Karpas-422 (cell line): ENCODE measurements around the gene PCDH9. TPM values are rescaled to one million over a fixed set of nuclear protein-coding genes. Genes with fewer than 3 reads are reported as not detected.

ENCODE experiments used
- DNase-seq: peaks from one replicate; pipeline ENCODE4 v3.0.0-alpha.2; 2015
- H2AFZ ChIP-seq: fragments of 200-600 bp; sonication (generic); 2 replicates; pipeline ENCODE4 v1.6.1; 2014; ENCODE audit warnings: antibody characterized with exemption, low read length, mixed read lengths
- H3K27ac ChIP-seq: fragments of 200-600 bp; sonication (generic); 2 replicates; pipeline ENCODE4 v1.5.1; 2014; ENCODE audit warnings: mild to moderate bottlenecking, low read length, moderate library complexity
- H3K27me3 ChIP-seq: fragments of 200-600 bp; sonication (generic); 2 replicates; pipeline ENCODE4 v1.6.1; 2014; ENCODE audit warnings: low read length, mixed read lengths
- H3K36me3 ChIP-seq: fragments of 200-600 bp; sonication (generic); 2 replicates; pipeline ENCODE4 v1.6.1; 2014; ENCODE audit warnings: low read length, mixed read lengths; ENCODE audit not compliant: insufficient read depth
- H3K4me1 ChIP-seq: fragments of 200-600 bp; sonication (generic); 2 replicates; pipeline ENCODE4 v1.6.1; 2014; ENCODE audit warnings: mild to moderate bottlenecking, low read length, mixed read lengths
- H3K4me2 ChIP-seq: fragments of 200-600 bp; sonication (generic); 2 replicates; pipeline ENCODE4 v1.6.1; 2014; ENCODE audit warnings: low read length, low read depth, mild to moderate bottlenecking; ENCODE audit not compliant: poor library complexity, severe bottlenecking
- H3K4me3 ChIP-seq: fragments of 200-600 bp; sonication (generic); 2 replicates; pipeline ENCODE4 v1.5.1; 2014; ENCODE audit warnings: mild to moderate bottlenecking, antibody characterized with exemption, low read length, mixed read lengths
- H3K79me2 ChIP-seq: fragments of 200-600 bp; sonication (generic); 2 replicates; pipeline ENCODE4 v1.6.1; 2014; ENCODE audit warnings: mild to moderate bottlenecking, low read length, mixed read lengths
- H3K9ac ChIP-seq: fragments of 200-600 bp; sonication (generic); 2 replicates; pipeline ENCODE4 v1.6.0; 2014; ENCODE audit warnings: low read length
- H3K9me2 ChIP-seq: fragments of 200-600 bp; sonication (generic), shearing (Covaris generic); replicated peaks from 2 replicates; pipeline ENCODE4 v1.6.0; 2014; ENCODE audit warnings: mild to moderate bottlenecking, low read length, moderate library complexity; ENCODE audit not compliant: insufficient read depth
- H3K9me3 ChIP-seq: fragments of 300-700, 200-600 bp; sonication (generic); 2 replicates; pipeline ENCODE4 v1.6.1; 2014; ENCODE audit warnings: low read length, mixed read lengths
- H4K20me1 ChIP-seq: fragments of 200-600 bp; sonication (generic); 2 replicates; pipeline ENCODE4 v1.6.1; 2014; ENCODE audit warnings: mild to moderate bottlenecking, antibody characterized with exemption, low read length, low read depth; ENCODE audit not compliant: insufficient read depth
- total RNA-seq: library from RNA; depleted of rRNA; stranded (reverse); fragments of >200 nt; shearing (Covaris generic); gene quantifications from 2 replicates; pipeline ENCODE4 v1.2.3, GENCODE V29; 2014; ENCODE audit warnings: low replicate concordance

The PCDH9 gene
- total RNA-seq, 1 experiment from 2014 or later, result 5.8 TPM

GRCh38 chr13:66803013-66803807 lies 426.9 kb downstream of the PCDH9 start:
- no peaks in the 10 kb centered on the region for H3K79me2 ChIP-seq
- no peaks in the 10 kb centered on the region for H3K27me3 ChIP-seq
- no peak overlapping the region for H3K9ac ChIP-seq
- H3K9me2 ChIP-seq, result no peaks in the 10 kb centered on the region
- H3K4me1 ChIP-seq, result no peaks in the 10 kb centered on the region
- DNase-seq, result no peak
- no peak overlapping the region for H3K27ac ChIP-seq
- no peak overlapping the region for H3K4me3 ChIP-seq
- H3K4me2 ChIP-seq, result no peak overlapping the region
- H3K9me3 ChIP-seq, result peaks cover 3% of the 10 kb centered on the region; the same call in 1 of the 2 replicates
- H2AFZ ChIP-seq, result peak overlapping the region; percentile 87; the same call in 1 of the 2 replicates
- H4K20me1 ChIP-seq, result no peaks in the 10 kb centered on the region
- no peaks in the 10 kb centered on the region for H3K36me3 ChIP-seq

- Histone ChIP-seq H3K79me2 (no peaks in the 10 kb centered on the region), H3K4me3 (no peak overlapping the region), H2AFZ (no peak overlapping the region), H3K9ac (no peak overlapping the region), H3K9me3 (no peaks in the 10 kb centered on the region), H4K20me1 (no peaks in the 10 kb centered on the region), H3K9me2 (no peaks in the 10 kb centered on the region), H3K36me3 (no peaks in the 10 kb centered on the region), H3K27me3 (no peaks in the 10 kb centered on the region), H3K4me2 (no peak overlapping the region), H3K4me1 (peaks cover 9% of the 10 kb centered on the region), H3K27ac (no peak overlapping the region)
- no peak for DNase-seq
Measured at GRCh38 chr13:66795636-66796035, 434.5 kb downstream of the PCDH9 start.

- no peaks in the 10 kb centered on the region for H3K9me2 ChIP-seq
- H3K27me3 ChIP-seq, result no peaks in the 10 kb centered on the region
- no peaks in the 10 kb centered on the region for H4K20me1 ChIP-seq
- peak overlapping the region; percentile 10 for H3K4me2 ChIP-seq
- H3K79me2 ChIP-seq, result no peaks in the 10 kb centered on the region
- no peak overlapping the region for H3K27ac ChIP-seq
- H3K36me3 ChIP-seq, result no peaks in the 10 kb centered on the region
- H3K4me1 ChIP-seq, result peaks cover 9% of the 10 kb centered on the region
- no peak for DNase-seq
- H2AFZ ChIP-seq, result peak overlapping the region; percentile 23; the same call in 1 of the 2 replicates
- H3K9ac ChIP-seq, result no peak overlapping the region
- H3K4me3 ChIP-seq, result no peak overlapping the region
- H3K9me3 ChIP-seq, result no peaks in the 10 kb centered on the region
Measured at GRCh38 chr13:66794340-66795031, 435.6 kb downstream of the PCDH9 start.

- no peak overlapping the region for H3K9ac ChIP-seq
- no peaks in the 10 kb centered on the region for H3K9me3 ChIP-seq
- H3K36me3 ChIP-seq, result no peaks in the 10 kb centered on the region
- H3K4me2 ChIP-seq, result no peak overlapping the region
- no peaks in the 10 kb centered on the region for H3K27me3 ChIP-seq
- no peaks in the 10 kb centered on the region for H3K9me2 ChIP-seq
- H2AFZ ChIP-seq, result no peak overlapping the region
- no peak overlapping the region for H3K27ac ChIP-seq
- H3K79me2 ChIP-seq, result no peaks in the 10 kb centered on the region
- H3K4me3 ChIP-seq, result no peak overlapping the region
- no peaks in the 10 kb centered on the region for H4K20me1 ChIP-seq
- DNase-seq, result no peak
- H3K4me1 ChIP-seq, result peaks cover 9% of the 10 kb centered on the region
Measured at GRCh38 chr13:66790861-66791260, 439.3 kb downstream of the PCDH9 start.

- H3K4me1 ChIP-seq, result no peaks in the 10 kb centered on the region
- no peaks in the 10 kb centered on the region for H3K9me3 ChIP-seq
- no peak overlapping the region for H2AFZ ChIP-seq
- H3K9ac ChIP-seq, result no peak overlapping the region
- no peaks in the 10 kb centered on the region for H4K20me1 ChIP-seq
- no peak for DNase-seq
- H3K9me2 ChIP-seq, result no peaks in the 10 kb centered on the region
- H3K4me2 ChIP-seq, result no peak overlapping the region
- no peaks in the 10 kb centered on the region for H3K36me3 ChIP-seq
- no peak overlapping the region for H3K4me3 ChIP-seq
- no peaks in the 10 kb centered on the region for H3K27me3 ChIP-seq
- H3K79me2 ChIP-seq, result no peaks in the 10 kb centered on the region
- H3K27ac ChIP-seq, result no peak overlapping the region
Measured at GRCh38 chr13:66781241-66781640, 448.9 kb downstream of the PCDH9 start.

- Histone ChIP-seq H4K20me1 (no peaks in the 10 kb centered on the region), H3K27ac (no peak overlapping the region), H3K27me3 (no peaks in the 10 kb centered on the region)
Measured at GRCh38 chr13:66780814-66781213, 449.3 kb downstream of the PCDH9 start.

GRCh38 chr13:66778461-66778860 lies 451.7 kb downstream of the PCDH9 start:
- H3K4me2 ChIP-seq, result no peak overlapping the region
- no peaks in the 10 kb centered on the region for H3K79me2 ChIP-seq
- no peaks in the 10 kb centered on the region for H3K36me3 ChIP-seq
- H3K4me3 ChIP-seq, result no peak overlapping the region
- H3K9ac ChIP-seq, result no peak overlapping the region
- no peaks in the 10 kb centered on the region for H3K4me1 ChIP-seq
- no peak overlapping the region for H2AFZ ChIP-seq
- 0 out of 2 replicates have a peak, but pooled peaks cover 3% of the 10 kb centered on the region for H3K9me3 ChIP-seq
- H3K27ac ChIP-seq, result no peak overlapping the region
- DNase-seq, result no peak
- no peaks in the 10 kb centered on the region for H4K20me1 ChIP-seq
- no peaks in the 10 kb centered on the region for H3K27me3 ChIP-seq
- H3K9me2 ChIP-seq, result no peaks in the 10 kb centered on the region

More at GRCh38 chr13:66780814-66781213, 449.3 kb downstream of the PCDH9 start:
- Histone ChIP-seq H3K36me3 (no peaks in the 10 kb centered on the region), H3K9me2 (no peaks in the 10 kb centered on the region), H3K9me3 (0 out of 2 replicates have a peak, but pooled peaks cover 1% of the 10 kb centered on the region), H3K4me3 (no peak overlapping the region), H2AFZ (no peak overlapping the region), H3K79me2 (no peaks in the 10 kb centered on the region), H3K9ac (no peak overlapping the region), H3K4me1 (no peaks in the 10 kb centered on the region), H3K4me2 (no peak overlapping the region)
- DNase-seq, result no peak

- 0 out of 2 replicates have a peak, but pooled peaks cover 9% of the 10 kb centered on the region for H3K9me3 ChIP-seq
- no peak overlapping the region for H3K4me3 ChIP-seq
- no peaks in the 10 kb centered on the region for H3K79me2 ChIP-seq
- no peaks in the 10 kb centered on the region for H3K27me3 ChIP-seq
- H3K27ac ChIP-seq, result no peak overlapping the region
- no peak for DNase-seq
- H4K20me1 ChIP-seq, result no peaks in the 10 kb centered on the region
- no peaks in the 10 kb centered on the region for H3K36me3 ChIP-seq
- no peaks in the 10 kb centered on the region for H3K4me1 ChIP-seq
- H3K4me2 ChIP-seq, result no peak overlapping the region
- no peaks in the 10 kb centered on the region for H3K9me2 ChIP-seq
- no peak overlapping the region for H3K9ac ChIP-seq
- 0 out of 2 replicates have a peak overlapping the region, but pooled peaks have one; percentile 8 for H2AFZ ChIP-seq
Measured at GRCh38 chr13:66775196-66775595, 454.9 kb downstream of the PCDH9 start.
